ENCODE data around the gene FIBCD1. TPM values are rescaled to one million over a fixed set of nuclear protein-coding genes. Genes with fewer than 3 reads are reported as not detected.

The FIBCD1 gene
- total and polyA plus RNA-seq, 2 of the 8 experiments (the other 6 are each of a cell fraction or from before 2014, with no cell fraction given) = 6.1 to 8.8 TPM

DNA sequence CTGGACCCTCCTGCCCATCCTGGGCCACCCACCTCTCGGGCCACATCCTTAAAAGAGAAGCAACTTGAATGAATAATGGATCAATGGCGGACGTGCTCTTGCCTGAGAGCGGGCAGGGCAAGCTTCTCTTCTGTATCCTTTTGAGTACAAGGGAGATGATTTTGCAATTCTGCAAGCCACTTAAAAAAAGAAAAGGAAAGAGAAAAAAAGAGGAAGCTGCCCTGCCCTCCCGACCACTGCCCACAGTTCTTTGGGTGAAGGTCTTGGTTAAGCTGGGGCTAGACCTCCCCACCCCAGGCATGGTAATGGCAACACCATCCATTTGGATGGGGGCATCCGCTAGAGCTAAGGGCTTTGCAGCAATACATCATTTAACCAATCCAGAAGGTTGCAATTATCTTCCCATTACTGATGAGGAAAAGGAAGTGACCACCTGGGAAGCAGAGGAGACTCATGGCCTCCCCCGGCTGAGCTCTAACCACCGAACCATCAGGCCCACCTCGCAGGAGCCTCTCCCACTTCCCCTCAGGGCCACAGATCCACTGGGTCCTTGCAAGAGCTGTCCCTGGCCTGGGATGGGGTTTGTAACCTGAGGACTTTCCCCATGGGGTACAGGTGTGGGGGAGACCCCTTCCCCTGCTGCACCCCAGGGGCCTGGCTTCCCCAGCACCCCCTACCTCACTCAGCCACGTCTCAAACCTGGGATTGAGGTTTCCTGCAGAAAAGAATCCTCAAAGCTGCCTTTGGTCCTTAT is 42.1 kb upstream of the FIBCD1 start:
- no peak overlapping the region for H3K4ac ChIP-seq (replicated peaks; ENCODE audit: insufficient read length, low read depth, low read length)
- H4K8ac ChIP-seq (ENCODE audit: extremely low read depth, insufficient read depth, low read length) = peak overlapping the region; percentile 91
- H2BK5ac ChIP-seq (ENCODE audit: low read depth, low read length) = no peak overlapping the region
- FAIRE-seq (no peak), DNase-seq (ENCODE audit: low read depth in 1 of 2, low spot score in 2 of 2) (no peak)
- H2BK12ac ChIP-seq (ENCODE audit: low read depth, low read length) = no peak overlapping the region
- WGBS, 2 experiments (ENCODE audit: extremely low coverage in 1 of 2, insufficient coverage in 1 of 2, insufficient read length in 1 of 2, insufficient replicate concordance in 2 of 2, low coverage in 1 of 2, low lambda C conversion rate in 2 of 2, missing lambda C conversion rate in 1 of 2) = 87% methylated on average over 10 of the region's 10 CpGs; no CpG with 5 or more reads in 1 of the 2 experiments
- no peak overlapping the region for H3K56ac ChIP-seq (replicated peaks; ENCODE audit: insufficient read length, low read depth, low read length)
- H3K27ac ChIP-seq (ENCODE audit: low read depth, low read length) = no peak overlapping the region
- H2AK5ac ChIP-seq (ENCODE audit: low read depth, low read length) = no peak overlapping the region
- H3K23ac ChIP-seq (ENCODE audit: insufficient read length) = no peak overlapping the region
- no peak overlapping the region for H2BK120ac ChIP-seq (replicated peaks; ENCODE audit: low read depth, low read length)
- no peaks in the 10 kb centered on the region for H3K79me1 ChIP-seq (ENCODE audit: low read depth, low read length)
- H3K18ac ChIP-seq (ENCODE audit: extremely low read depth, low read length) = no peak overlapping the region
- TF ChIP-seq CHD1 (IDR thresholded peaks at IDR 0.05; ENCODE audit: low read depth, low read length) = no peak
- H3K79me2 ChIP-seq (ENCODE audit: control insufficient read depth in 1 of 2, insufficient read depth in 2 of 2, low read length in 2 of 2) = no peaks in the 10 kb centered on the region
- no peaks in the 10 kb centered on the region for H3K9me3 ChIP-seq (ENCODE audit: insufficient read depth in 2 of 2, low read depth in 1 of 2, low read length in 1 of 2)
- no peak overlapping the region for H2BK15ac ChIP-seq (ENCODE audit: low read length)
- no peaks in the 10 kb centered on the region for H4K20me1 ChIP-seq (replicated peaks in 1 of 2; ENCODE audit: control insufficient read depth in 1 of 2, insufficient read depth in 2 of 2, low read length in 2 of 2)
- CTCF ChIA-PET (ENCODE audit: partially characterized antibody) = interaction anchor here (1.0 to 4.8 kb wide), 8 partner anchors 9 to 76 kb away, joined by 3 to 28 read pairs (median 3); no protein-coding TSS in a partner anchor
- H2AFZ ChIP-seq (ENCODE audit: low read length) = no peak overlapping the region
- H3K14ac ChIP-seq (ENCODE audit: insufficient read length) = no peak overlapping the region
- H3K4me2 ChIP-seq (ENCODE audit: insufficient read depth in 1 of 2, low read depth in 2 of 2, low read length in 2 of 2) = no peak overlapping the region
- H4K91ac ChIP-seq (replicated peaks; ENCODE audit: insufficient read length, low read length) = no peak overlapping the region
- no peaks in the 10 kb centered on the region for H3K23me2 ChIP-seq (ENCODE audit: low read depth, low read length)
- H3K4me1 ChIP-seq (replicated peaks in 1 of 4; ENCODE audit: control insufficient read depth in 3 of 4, insufficient read depth in 4 of 4, low read length in 3 of 4) = peaks cover 0 to 3% (median 0%) of the 10 kb centered on the region in 4 experiments; a peak in 1 of 7 replicates
- no peak overlapping the region for H4K5ac ChIP-seq (ENCODE audit: insufficient read length, low read depth, low read length)
- H3K27me3 ChIP-seq (replicated peaks in 1 of 4; ENCODE audit: control insufficient read depth in 3 of 4, extremely low read depth in 1 of 4, insufficient read depth in 3 of 4, low read length in 3 of 4) = no peaks in the 10 kb centered on the region
- H3K4me3 ChIP-seq (ENCODE audit: extremely low read depth in 1 of 4, insufficient read depth in 2 of 4, low read depth in 3 of 4, low read length in 4 of 4) = no peak overlapping the region
- no peak overlapping the region for H2BK20ac ChIP-seq (ENCODE audit: low read length)
- H3K9ac ChIP-seq (replicated peaks in 1 of 4; ENCODE audit: extremely low read depth in 1 of 4, low read depth in 3 of 4, low read length in 3 of 4) = no peak overlapping the region
- POLR2A ChIA-PET (ENCODE audit: partially characterized antibody) = interaction anchor here (1.1 to 1.3 kb wide), 2 partner anchors 58 to 116 kb away, joined by 3 to 4 read pairs; no protein-coding TSS in a partner anchor
- H3K36me3 ChIP-seq (ENCODE audit: control insufficient read depth in 2 of 4, insufficient read depth in 4 of 4, low read length in 3 of 4) = no peaks in the 10 kb centered on the region
